Erythroblast (primary cell): ENCODE measurements around the gene UNK.

Experiments used
- GATA1 ChIP-seq: IDR thresholded peaks from 2 replicates; pipeline ENCODE4 v1.6.1; 2011; ENCODE audit warnings: low read depth, mild to moderate bottlenecking, control low read depth, low read length, moderate library complexity
- POLR2A ChIP-seq: IDR thresholded peaks from 2 replicates; pipeline ENCODE4 v1.6.1; 2011; ENCODE audit warnings: mild to moderate bottlenecking, low read length

DNA sequence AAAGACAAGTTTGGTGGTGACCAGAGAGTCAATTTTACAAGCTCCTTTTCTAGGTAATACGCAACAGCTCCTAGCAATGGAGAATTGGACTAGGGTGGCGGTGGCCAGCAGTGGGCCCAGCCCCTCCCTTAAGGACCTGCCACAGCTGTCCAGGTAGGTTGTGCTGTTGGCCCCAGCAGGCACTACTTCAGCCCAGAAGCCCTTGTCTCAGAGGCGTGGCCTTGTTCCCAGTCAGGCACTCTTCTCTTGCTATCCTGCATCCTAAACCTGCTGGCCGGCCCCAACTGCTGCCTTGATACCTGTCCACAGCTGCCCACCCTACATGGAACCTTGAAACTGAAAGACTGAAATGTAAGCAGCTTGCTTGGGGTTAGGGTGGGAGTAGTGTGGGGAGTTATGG, 18.6 kb upstream of the UNK start:
- TF ChIP-seq POLR2A: no peak
- TF ChIP-seq GATA1: no peak
